ENCODE measurements around the gene OR8G1.
"Not testable (repeated sequence)": the region's sequence is repeated elsewhere in the genome, so short reads cannot be mapped to it uniquely, and the experiment has no call there.

OR8G1 gene

DNA sequence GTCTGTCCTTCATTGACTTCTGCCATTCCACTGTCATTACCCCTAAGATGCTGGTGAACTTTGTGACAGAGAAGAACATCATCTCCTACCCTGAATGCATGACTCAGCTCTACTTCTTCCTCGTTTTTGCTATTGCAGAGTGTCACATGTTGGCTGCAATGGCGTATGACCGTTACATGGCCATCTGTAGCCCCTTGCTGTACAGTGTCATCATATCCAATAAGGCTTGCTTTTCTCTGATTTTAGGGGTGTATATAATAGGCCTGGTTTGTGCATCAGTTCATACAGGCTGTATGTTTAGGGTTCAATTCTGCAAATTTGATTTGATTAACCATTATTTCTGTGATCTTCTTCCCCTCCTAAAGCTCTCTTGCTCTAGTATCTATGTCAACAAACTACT lies 9.0 kb downstream of the OR8G1 start:
- not testable (repeated sequence) for FAIRE-seq

DNA sequence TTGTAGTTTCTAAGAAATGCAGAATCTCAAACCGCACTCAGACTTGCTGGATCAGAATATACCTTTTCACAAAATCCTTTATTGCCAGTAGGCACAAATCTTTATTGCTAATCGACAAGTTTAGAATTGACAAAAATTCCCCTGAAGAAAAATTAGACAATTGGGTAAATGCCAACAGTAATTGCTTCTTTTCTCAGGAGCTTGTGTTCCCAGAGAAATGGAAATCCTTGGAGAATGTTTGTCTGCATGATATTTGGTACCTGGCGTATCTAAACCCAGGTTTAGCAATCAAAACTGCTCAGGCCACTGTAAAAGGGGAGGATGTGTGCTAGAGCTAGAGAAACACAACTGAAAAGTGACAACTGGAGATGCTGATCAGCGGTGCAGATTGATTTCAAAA lies 15.2 kb downstream of the OR8G1 start, which contains the start of gene OR8G5:
Gene OR8G5 (plus strand): TSS at position 301 of the 400 bp plus-strand sequence. CDS start 8,556 bp downstream, outside the sequence.
- no peak for FAIRE-seq

DNA sequence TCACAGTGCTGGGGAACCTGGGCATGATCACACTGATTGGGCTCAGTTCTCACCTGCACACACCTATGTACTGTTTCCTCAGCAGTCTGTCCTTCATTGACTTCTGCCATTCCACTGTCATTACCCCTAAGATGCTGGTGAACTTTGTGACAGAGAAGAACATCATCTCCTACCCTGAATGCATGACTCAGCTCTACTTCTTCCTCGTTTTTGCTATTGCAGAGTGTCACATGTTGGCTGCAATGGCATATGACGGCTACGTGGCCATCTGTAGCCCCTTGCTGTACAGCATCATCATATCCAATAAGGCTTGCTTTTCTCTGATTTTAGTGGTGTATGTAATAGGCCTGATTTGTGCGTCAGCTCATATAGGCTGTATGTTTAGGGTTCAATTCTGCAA lies 24.1 kb downstream of the OR8G1 start:
- not testable (repeated sequence) for FAIRE-seq

DNA sequence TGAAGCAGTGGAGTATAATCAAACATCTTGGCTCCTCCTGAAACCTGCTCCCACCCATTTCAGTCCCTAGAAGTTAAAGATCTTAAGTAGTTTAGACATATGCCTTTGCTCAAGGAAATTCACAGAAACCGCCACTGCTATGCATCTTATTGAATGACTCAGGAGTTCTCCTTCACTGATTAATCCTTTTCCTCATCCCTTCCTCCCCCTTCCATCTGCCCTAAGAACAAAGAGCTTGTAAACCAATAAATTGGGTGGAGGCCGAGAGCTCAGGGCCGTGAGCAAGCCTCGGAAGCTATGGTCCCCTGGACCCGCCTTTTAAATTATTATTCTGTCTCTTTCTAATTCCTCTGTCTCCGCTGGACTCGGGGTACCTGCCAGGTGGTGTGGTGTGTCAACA lies 30.0 kb downstream of the OR8G1 start:
- not testable (repeated sequence) for FAIRE-seq

DNA sequence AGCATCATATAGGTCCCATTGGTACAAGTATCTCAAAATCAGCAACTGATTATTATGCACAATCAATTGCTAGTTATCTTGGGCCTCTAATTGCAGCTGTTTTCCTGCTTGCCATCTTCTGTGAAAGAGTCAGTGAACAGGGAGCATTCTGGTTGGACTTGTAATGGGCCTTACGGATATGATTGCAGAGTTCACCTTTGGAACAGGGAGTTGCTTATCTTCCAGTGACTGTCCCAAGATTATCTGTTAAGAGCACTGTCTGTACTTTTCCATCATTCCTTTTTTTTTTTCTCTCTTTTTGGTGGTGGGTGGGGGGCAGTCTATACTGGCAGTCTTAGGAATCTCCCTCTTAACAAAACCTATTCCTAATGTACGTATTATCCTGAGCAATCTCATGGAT lies 33.1 kb downstream of the OR8G1 start:
- no peak for FAIRE-seq

DNA sequence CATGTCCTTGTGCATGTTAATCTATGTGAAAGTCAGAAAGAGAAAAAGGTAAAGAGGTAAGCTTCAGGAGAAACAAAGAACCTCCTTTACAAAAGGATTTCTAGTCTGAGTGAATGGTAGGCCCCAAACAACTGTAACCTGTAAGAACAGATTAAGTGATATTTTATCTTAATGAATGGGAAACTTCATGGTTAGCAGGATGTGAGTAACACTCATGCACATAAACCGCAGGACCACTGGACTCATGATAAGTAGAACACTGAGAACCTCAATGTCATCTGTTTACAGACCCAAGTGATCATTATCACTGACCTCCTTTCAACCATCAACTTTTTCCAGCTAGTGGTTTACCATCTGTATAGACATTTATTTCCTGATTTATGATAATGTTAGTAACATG lies 35.2 kb downstream of the OR8G1 start:
- FAIRE-seq, result no peak

DNA sequence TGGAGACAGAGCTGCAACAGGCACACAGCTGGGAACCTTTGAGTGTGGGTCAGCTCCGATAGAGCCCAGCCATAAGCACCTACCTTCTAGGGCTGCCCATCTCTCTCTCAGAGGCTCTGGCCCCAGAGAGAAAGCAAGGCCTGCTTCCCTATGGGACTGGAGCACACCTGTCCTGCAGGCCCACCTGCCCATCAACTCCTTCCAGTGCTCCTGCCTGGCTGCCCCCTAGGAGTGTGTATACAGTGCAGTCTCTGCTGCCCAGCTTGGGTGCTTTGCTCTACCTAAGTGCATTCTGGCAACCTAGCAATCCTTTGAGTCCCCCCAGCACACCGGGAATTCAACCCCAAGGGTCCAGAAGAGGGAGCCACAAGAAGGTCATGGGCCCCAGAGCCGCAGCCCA lies 36.3 kb downstream of the OR8G1 start:
- no peak for FAIRE-seq

DNA sequence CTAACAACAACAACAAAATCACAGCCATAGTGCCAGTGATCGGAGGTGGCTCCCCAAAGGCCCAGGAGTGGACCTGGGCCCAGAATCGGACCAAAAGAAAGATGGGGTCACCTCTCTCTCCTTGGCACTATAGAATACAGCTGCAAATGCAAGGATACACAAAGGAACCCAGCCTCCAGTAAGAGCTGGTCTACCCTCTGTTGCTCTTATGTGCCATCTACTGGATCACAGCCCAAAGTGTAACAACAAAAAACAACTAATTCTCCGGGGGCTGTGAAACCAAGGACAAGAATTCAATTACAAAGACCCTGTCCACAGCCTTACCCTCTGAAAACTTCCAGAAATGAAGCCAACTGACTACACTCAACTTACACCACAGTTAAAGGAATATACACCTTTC lies 36.9 kb downstream of the OR8G1 start:
- no peak for FAIRE-seq

DNA sequence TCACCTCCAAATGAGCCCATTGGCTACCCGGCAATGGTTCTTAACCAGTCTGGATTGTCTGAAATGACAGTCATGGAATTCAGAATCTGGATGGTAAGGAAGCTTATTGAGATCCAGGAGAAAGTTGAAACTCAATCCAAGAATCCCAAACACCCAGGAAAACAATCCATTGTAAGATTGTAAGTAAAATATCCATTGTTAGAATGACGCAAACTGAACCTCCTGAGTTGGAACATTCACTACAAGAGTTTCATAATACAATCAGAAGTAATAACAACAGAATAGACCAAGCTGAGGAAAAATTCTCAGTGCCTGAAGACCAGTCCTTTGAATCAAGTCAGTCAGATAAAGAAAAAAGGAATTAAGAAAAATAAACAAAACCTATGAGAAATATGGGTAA lies 37.4 kb downstream of the OR8G1 start:
- FAIRE-seq, result no peak

DNA sequence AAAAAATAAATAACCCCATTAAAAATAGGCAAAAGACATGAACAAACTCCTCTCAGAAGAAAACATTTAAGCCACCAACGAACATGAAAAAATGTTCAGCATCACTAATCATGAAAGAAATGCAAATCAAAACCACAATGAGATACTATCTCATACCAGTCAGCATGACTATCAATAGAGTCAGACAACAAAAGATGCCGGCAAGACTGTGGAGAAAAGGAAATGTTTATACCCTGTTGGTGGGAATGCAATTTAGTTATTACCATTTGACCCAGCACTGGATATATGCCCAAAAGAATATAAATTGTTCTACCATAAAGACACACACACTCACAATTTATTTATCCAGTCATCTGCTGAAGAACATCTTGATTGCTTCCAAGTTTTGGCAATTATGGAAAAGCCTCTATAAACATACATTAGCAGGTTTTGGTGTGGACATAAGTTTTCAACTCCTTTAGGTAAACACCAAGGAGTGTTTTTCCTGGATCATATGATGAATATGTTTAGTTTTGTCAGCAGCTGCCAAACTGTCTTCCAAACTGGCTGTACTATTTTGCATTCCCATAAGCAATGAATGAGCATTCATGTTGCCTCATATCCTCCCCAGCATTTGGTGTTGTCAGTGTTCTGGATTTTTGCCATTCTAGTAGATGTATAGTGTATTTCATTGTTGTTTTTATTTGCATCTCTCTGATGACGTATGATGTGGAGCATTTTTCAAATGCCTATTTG lies 44.9 kb downstream of the OR8G1 start:
- no peak for FAIRE-seq

DNA sequence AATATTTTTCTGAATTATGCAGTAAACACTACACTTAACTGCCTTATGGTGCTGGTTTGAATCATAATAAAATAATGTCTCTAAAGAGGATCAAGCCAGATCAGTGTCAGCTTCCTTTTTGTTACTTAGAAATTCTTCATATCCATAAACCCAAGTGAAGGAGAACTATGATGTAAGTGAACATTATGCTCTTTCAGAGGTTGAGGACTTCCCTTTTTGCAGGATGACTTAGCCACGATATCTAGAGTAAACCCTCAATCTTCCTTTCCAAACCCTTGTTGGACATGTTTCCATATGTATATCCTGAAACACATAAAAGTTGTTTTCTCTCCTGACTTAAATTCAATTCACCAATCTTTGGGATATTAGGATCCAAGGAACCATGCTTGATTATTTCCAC lies 53.8 kb downstream of the OR8G1 start:
- no peak for FAIRE-seq

DNA sequence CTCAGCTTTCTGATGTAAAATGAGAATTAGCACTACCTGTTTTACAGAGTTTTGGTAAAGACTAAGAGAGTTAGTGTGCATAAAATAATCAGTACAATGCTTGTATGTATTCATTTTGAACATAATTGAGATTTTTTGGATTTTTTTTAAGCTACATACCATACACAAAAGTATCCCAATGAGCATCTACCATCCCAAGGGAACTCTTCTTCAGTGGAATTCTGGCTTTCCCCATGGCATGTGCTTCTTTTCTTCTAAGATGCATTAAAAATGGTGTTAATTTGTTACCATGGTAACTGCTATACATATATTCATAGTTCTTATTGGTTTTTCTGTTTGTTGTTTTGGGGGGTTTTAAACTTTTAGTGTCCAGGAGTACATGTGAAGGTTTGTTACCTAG lies 55.1 kb downstream of the OR8G1 start:
- FAIRE-seq, result no peak

DNA sequence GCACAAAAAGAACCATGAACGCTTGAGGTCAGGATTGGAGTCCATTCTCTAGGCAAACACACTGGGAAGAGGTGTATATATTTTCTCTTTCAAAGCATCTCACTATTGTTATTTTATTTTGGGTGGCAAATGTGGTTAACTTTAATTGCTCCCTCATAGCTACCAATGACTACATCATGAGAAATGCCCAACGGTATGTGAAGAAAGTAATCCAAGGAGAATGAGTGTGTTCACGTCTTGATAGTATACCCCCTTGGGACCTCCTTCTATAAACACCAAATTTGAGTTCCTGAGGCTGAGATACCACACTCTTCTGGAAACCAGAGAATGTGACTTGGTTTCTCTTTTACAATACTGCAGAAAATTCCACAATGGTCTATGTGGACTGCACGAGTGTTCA lies 57.0 kb downstream of the OR8G1 start:
- FAIRE-seq, result no peak

DNA sequence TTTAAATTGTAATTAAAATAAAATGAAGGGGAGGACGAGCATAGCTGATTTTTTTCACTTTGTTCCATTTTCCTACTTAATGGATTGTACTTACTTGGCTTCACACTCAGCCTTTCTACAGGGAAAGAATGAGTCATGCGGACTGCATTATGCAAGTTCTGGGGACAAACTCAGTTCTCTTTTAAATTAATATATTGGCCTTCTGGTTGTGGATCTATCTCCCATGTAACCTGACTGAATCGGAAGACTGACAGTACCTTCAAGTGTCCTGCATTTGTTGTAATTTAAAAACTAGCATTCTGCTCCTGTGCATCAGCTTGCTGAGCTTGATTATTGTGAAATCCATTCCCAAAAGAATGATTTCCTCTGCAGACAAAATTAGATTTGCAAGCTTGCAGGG lies 60.7 kb downstream of the OR8G1 start:
- FAIRE-seq, result no peak

DNA sequence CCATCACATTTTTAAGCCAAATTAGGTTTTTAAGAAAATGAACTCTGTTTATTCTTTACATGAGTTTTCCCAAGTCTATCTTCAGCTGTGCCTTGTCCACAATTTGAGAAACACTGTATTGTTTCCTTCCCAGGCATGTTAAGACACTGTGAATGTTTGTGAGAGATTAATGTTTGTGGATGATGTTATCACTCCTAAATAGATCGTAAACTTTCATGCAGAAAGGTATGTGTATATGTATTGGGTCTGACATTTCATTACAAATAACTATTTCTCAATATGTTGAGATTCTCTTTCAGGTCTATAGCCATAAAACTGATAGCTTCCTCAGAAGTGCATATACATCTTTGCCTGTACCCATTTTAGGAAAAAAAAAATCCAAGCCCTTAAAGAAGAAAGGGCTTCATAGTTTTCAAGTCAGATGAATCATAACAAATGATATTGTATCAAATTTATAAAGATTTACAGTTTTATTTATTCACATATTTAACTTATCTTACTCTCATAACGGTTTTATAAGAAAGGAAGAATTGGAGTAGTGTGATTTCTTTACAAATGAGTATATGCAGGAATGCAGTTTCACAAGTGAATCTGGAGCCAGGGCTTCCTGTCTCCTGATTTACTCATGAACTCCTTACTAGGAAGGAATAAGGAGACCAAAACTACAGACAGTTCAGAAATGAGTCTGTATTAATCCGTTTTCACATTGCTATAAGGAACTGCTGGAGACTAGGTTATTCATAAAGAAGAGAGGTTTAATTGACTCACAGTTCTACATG lies 61.6 kb downstream of the OR8G1 start:
- FAIRE-seq, result no peak

Measured in TTC549 (cell line).